WTC11 (cell line): ENCODE results near the gene RBMS1. TPM values are rescaled to one million over a fixed set of nuclear protein-coding genes. Genes with fewer than 3 reads are reported as not detected.

Source experiments
- ATAC-seq: fragments of 200-7000 bp; cut with Tn5 transposase; 2 replicates; pipeline ENCODE4 v1.10.0; 2021; ENCODE audit warnings: mild to moderate bottlenecking, moderate library complexity
- CTCF ChIA-PET: fragments of 300-600 bp; sonication (Branson Sonifier 250); formaldehyde crosslinking; loops from one replicate; lab custom pipeline; 2021; ENCODE audit warnings: antibody characterized with exemption; lab: Charles Lee
- POLR2A ChIA-PET: fragments of 350-600 bp; sonication (Branson Sonifier 250); formaldehyde crosslinking; loops from one replicate; lab custom pipeline; 2021; ENCODE audit warnings: antibody characterized with exemption; lab: Charles Lee
- DNase-seq: peaks from one replicate; pipeline ENCODE4 v3.0.0; 2021; ENCODE audit warnings: low spot score
- H3K27ac Mint-ChIP-seq: 2 replicates; pipeline ENCODE4 v1.8.0; 2021; ENCODE audit warnings: mixed read lengths
- H3K27me3 Mint-ChIP-seq: 2 replicates; pipeline ENCODE4 v1.8.0; 2021; ENCODE audit warnings: low read depth, mild to moderate bottlenecking, moderate library complexity, mixed read lengths
- H3K36me3 Mint-ChIP-seq: 2 replicates; pipeline ENCODE4 v1.8.0; 2021; ENCODE audit warnings: mixed read lengths
- H3K4me1 Mint-ChIP-seq: 2 replicates; pipeline ENCODE4 v1.8.0; 2022; ENCODE audit warnings: mixed read lengths
- H3K4me3 Mint-ChIP-seq: 2 replicates; pipeline ENCODE4 v1.8.0; 2021; ENCODE audit warnings: mild to moderate bottlenecking, moderate library complexity, mixed read lengths
- H3K9me3 Mint-ChIP-seq: 2 replicates; pipeline ENCODE4 v1.8.0; 2021; ENCODE audit warnings: mixed read lengths
- EMX1 ChIP-seq: fragments of 250-450 bp; sonication (Bioruptor Pico); IDR thresholded peaks from 2 replicates; pipeline ENCODE4 v1.8.0; 2021; ENCODE audit warnings: mild to moderate bottlenecking
- JAZF1 ChIP-seq: fragments of 250-450 bp; sonication (Bioruptor Pico); IDR thresholded peaks from 2 replicates; pipeline ENCODE4 v1.9.0; 2021; ENCODE audit warnings: moderate library complexity, mild to moderate bottlenecking, inconsistent platforms
- KAT7 ChIP-seq: sonication (generic); formaldehyde crosslinking; IDR thresholded peaks from 2 replicates; pipeline ENCODE4 v1.8.1; 2023; ENCODE audit warnings: missing genetic modification reagents, mild to moderate bottlenecking, borderline replicate concordance
- MYBL2 ChIP-seq: sonication (generic); formaldehyde crosslinking; IDR thresholded peaks from 2 replicates; pipeline ENCODE4 v1.8.1; 2023; ENCODE audit warnings: mild to moderate bottlenecking, moderate library complexity, missing genetic modification reagents
- NFYB ChIP-seq: sonication (generic); formaldehyde crosslinking; conservative IDR thresholded peaks from 2 replicates; pipeline ENCODE4 v1.8.0; 2022; ENCODE audit warnings: low read depth, missing genetic modification reagents
- OVOL2 ChIP-seq: fragments of 250-450 bp; sonication (Bioruptor Pico); IDR thresholded peaks from 2 replicates; pipeline ENCODE4 v1.9.0; 2021; ENCODE audit warnings: mild to moderate bottlenecking, borderline replicate concordance
- SMAD3 ChIP-seq: sonication (generic); formaldehyde crosslinking; IDR thresholded peaks from 2 replicates; pipeline ENCODE4 v1.8.0; 2022; ENCODE audit warnings: missing genetic modification reagents, mild to moderate bottlenecking, borderline replicate concordance
- TCF7 ChIP-seq: sonication (generic); formaldehyde crosslinking; IDR thresholded peaks from 2 replicates; pipeline ENCODE4 v1.8.0; 2022; ENCODE audit warnings: mild to moderate bottlenecking, low read depth, missing genetic modification reagents, moderate library complexity
- TP53 ChIP-seq: sonication (generic); formaldehyde crosslinking; IDR thresholded peaks from 2 replicates; pipeline ENCODE4 v1.8.1; 2023; ENCODE audit warnings: mild to moderate bottlenecking, missing genetic modification reagents
- ZNF219 ChIP-seq: sonication (generic); formaldehyde crosslinking; IDR thresholded peaks from 2 replicates; pipeline ENCODE4 v1.8.0; 2023; ENCODE audit warnings: missing genetic modification reagents, mild to moderate bottlenecking, borderline replicate concordance
- ZNF263 ChIP-seq: sonication (generic); formaldehyde crosslinking; IDR thresholded peaks from 2 replicates; pipeline ENCODE4 v1.8.1; 2022; ENCODE audit warnings: low read depth, mild to moderate bottlenecking, moderate library complexity, missing genetic modification reagents
- total RNA-seq: library from RNA; stranded (reverse); gene quantifications from 3 replicates; pipeline ENCODE4 v1.2.3, GENCODE V29; 2021
- TF ChIP-seq, protein P1 (sequence below): sonication (generic); formaldehyde crosslinking; IDR thresholded peaks from 2 replicates; pipeline ENCODE4 v1.8.1; 2022; ENCODE audit warnings: mild to moderate bottlenecking, missing genetic modification reagents, moderate library complexity, borderline replicate concordance
- TF ChIP-seq, protein P2 (sequence below): fragments of 250-450 bp; sonication (Bioruptor Pico); IDR thresholded peaks from 2 replicates; pipeline ENCODE4 v1.9.0; 2021; ENCODE audit warnings: mild to moderate bottlenecking, borderline replicate concordance
- TF ChIP-seq, protein P3 (sequence below): sonication (generic); formaldehyde crosslinking; IDR thresholded peaks from 2 replicates; pipeline ENCODE4 v1.8.1; 2023; ENCODE audit warnings: mild to moderate bottlenecking, missing genetic modification reagents

The RBMS1 gene
- total RNA-seq, 1 experiment from 2014 or later: 56.3 TPM

DNA sequence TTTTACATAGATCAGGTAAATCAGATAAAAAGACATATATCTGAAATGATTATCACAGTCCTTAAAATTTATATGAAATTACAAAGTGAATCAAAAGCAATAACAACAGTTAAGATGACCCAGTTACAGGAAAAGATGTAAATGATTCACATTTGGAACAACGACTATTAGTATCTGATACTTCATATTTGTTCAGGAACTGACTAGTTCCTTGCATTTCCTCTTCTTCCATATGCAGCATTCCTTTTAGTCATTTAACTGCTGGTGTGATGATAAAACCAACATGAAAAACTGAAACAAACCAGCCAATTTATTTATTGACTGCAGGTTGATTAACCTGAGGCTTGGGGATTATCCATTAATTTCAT lies 75.2 kb downstream of the RBMS1 start:
- ChIA-PET POLR2A (no interaction called here), CTCF (no interaction called here)
- Mint-ChIP-seq H3K4me1 (peaks cover 35% of the 10 kb centered on the region), H3K36me3 (peaks cover 7% of the 10 kb centered on the region), H3K9me3 (peaks cover 5% of the 10 kb centered on the region), H3K4me3 (no peak overlapping the region), H3K27ac (no peak overlapping the region), H3K27me3 (no peaks in the 10 kb centered on the region)
- TF ChIP-seq, protein P1, sequence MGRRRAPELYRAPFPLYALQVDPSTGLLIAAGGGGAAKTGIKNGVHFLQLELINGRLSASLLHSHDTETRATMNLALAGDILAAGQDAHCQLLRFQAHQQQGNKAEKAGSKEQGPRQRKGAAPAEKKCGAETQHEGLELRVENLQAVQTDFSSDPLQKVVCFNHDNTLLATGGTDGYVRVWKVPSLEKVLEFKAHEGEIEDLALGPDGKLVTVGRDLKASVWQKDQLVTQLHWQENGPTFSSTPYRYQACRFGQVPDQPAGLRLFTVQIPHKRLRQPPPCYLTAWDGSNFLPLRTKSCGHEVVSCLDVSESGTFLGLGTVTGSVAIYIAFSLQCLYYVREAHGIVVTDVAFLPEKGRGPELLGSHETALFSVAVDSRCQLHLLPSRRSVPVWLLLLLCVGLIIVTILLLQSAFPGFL (CRISPR knock-in tag): no peak
- TF ChIP-seq OVOL2 (CRISPR knock-in tag): no peak
- ATAC-seq: no peak
- no peak for DNase-seq

DNA sequence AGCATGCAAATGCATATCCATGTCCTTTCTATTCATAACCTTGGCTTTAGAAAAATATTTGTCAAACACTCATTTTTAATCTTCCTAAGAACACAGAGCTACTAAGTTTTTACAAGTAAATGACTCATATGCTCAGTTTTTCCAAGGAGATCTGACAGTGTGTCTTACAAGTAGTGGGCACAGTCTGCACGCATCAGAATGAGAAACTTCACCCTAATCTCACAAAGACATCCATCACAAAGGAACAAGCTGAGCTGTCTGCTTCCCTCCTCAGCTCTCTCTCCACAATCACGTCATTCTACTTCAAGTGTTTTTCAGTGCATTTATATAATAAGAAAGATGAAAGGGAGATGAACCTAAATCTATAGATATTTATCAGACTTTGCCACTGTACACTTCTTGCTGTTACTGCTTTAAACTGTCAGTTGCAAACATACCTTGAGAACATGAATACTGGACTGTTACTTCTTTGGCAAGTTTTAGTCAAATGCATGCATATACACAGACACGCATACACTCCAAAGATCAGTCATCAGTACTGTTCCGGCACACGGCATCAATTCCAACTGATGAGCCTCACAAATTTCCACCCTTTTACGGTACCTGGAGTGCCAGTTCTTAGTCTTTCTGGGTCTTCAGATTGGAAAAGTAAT lies 75.7 kb downstream of the RBMS1 start:
- POLR2A ChIA-PET: no interaction called here
- H3K4me1 Mint-ChIP-seq: peaks cover 35% of the 10 kb centered on the region
- CTCF ChIA-PET: no interaction called here
- TF ChIP-seq TCF7 (CRISPR knock-in tag) (no peak), SMAD3 (CRISPR knock-in tag) (no peak), NFYB (no peak), ZNF219 (CRISPR knock-in tag) (no peak), ZNF263 (CRISPR knock-in tag) (no peak)
- TF ChIP-seq, protein P2, sequence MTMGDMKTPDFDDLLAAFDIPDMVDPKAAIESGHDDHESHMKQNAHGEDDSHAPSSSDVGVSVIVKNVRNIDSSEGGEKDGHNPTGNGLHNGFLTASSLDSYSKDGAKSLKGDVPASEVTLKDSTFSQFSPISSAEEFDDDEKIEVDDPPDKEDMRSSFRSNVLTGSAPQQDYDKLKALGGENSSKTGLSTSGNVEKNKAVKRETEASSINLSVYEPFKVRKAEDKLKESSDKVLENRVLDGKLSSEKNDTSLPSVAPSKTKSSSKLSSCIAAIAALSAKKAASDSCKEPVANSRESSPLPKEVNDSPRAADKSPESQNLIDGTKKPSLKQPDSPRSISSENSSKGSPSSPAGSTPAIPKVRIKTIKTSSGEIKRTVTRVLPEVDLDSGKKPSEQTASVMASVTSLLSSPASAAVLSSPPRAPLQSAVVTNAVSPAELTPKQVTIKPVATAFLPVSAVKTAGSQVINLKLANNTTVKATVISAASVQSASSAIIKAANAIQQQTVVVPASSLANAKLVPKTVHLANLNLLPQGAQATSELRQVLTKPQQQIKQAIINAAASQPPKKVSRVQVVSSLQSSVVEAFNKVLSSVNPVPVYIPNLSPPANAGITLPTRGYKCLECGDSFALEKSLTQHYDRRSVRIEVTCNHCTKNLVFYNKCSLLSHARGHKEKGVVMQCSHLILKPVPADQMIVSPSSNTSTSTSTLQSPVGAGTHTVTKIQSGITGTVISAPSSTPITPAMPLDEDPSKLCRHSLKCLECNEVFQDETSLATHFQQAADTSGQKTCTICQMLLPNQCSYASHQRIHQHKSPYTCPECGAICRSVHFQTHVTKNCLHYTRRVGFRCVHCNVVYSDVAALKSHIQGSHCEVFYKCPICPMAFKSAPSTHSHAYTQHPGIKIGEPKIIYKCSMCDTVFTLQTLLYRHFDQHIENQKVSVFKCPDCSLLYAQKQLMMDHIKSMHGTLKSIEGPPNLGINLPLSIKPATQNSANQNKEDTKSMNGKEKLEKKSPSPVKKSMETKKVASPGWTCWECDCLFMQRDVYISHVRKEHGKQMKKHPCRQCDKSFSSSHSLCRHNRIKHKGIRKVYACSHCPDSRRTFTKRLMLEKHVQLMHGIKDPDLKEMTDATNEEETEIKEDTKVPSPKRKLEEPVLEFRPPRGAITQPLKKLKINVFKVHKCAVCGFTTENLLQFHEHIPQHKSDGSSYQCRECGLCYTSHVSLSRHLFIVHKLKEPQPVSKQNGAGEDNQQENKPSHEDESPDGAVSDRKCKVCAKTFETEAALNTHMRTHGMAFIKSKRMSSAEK (CRISPR knock-in tag): no peak
- TF ChIP-seq, all 79 proteins: peak for 0
- ATAC-seq (peak; percentile 76), DNase-seq (no peak)
- peaks cover 7% of the 10 kb centered on the region for H3K36me3 Mint-ChIP-seq
- H3K27me3 Mint-ChIP-seq: no peaks in the 10 kb centered on the region
- peaks cover 5% of the 10 kb centered on the region for H3K9me3 Mint-ChIP-seq
- no peak overlapping the region; the same call in 1 of the 2 replicates for H3K27ac Mint-ChIP-seq
- no peak overlapping the region for H3K4me3 Mint-ChIP-seq

DNA sequence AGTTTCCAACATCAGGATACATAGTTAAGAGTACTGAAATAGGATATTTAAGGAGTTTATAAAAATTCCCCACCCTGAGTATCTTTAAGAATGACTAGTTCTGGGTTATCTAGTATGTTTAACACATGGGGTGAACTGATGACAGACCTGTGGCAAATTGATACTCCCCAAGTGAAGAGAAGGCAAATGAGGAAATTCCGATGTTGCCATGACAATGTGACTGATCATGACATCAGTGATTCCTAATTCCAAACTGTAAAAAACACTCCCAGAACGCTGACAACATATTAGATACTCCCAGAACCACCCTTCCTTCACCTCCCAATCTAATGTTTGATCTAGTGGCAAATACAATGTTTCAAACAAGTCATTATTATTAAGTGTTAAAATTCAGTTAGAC lies 77.6 kb downstream of the RBMS1 start:
- no peaks in the 10 kb centered on the region for H3K9me3 Mint-ChIP-seq
- no peak for TF ChIP-seq KAT7
- no peak for TF ChIP-seq MYBL2 (CRISPR knock-in tag)
- no peak for TF ChIP-seq SMAD3 (CRISPR knock-in tag)
- TF ChIP-seq, protein P3, sequence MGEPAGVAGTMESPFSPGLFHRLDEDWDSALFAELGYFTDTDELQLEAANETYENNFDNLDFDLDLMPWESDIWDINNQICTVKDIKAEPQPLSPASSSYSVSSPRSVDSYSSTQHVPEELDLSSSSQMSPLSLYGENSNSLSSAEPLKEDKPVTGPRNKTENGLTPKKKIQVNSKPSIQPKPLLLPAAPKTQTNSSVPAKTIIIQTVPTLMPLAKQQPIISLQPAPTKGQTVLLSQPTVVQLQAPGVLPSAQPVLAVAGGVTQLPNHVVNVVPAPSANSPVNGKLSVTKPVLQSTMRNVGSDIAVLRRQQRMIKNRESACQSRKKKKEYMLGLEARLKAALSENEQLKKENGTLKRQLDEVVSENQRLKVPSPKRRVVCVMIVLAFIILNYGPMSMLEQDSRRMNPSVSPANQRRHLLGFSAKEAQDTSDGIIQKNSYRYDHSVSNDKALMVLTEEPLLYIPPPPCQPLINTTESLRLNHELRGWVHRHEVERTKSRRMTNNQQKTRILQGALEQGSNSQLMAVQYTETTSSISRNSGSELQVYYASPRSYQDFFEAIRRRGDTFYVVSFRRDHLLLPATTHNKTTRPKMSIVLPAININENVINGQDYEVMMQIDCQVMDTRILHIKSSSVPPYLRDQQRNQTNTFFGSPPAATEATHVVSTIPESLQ: no peak
- no peak for TF ChIP-seq EMX1 (CRISPR knock-in tag)
- TF ChIP-seq JAZF1 (CRISPR knock-in tag): no peak
- TF ChIP-seq TP53: no peak
- ChIA-PET CTCF (interaction anchor here (3.2 kb wide), 1 partner anchor 13 kb away, joined by 14 read pairs; no protein-coding TSS in a partner anchor), POLR2A (no interaction called here)
- H3K27me3 Mint-ChIP-seq: no peaks in the 10 kb centered on the region
- no peak for DNase-seq
- no peak overlapping the region for H3K4me3 Mint-ChIP-seq
- H3K36me3 Mint-ChIP-seq: no peaks in the 10 kb centered on the region
- ATAC-seq: no peak
- peaks cover 39% of the 10 kb centered on the region for H3K4me1 Mint-ChIP-seq
- no peak overlapping the region; the same call in 1 of the 2 replicates for H3K27ac Mint-ChIP-seq
